HS-5 (cell line): ENCODE measurements around the gene FHIT.

Source experiments
- DNase-seq: peaks from one replicate; pipeline ENCODE4 v3.0.0-alpha.2; 2012; ENCODE audit warnings: low read depth

The FHIT gene

DNA sequence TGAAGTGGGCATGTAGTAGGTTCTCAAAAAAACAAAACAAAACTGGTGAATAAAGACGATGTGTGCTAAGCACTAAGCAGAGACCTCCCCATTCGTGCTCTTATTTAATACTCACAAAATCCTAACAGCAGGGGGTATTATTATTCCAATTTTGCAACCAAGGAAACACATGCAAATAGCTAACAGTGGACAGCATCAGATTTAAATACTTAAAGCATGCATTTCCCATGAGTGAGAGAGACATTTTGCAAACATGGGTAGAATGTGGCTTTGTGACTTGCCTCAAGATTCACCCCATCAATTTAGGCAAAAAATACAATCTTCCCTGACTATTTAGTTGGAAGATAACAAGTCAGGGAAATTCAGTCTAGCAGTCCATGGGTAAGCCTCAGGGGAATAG lies 1255.2 kb downstream of the FHIT start:
- no peak for DNase-seq

DNA sequence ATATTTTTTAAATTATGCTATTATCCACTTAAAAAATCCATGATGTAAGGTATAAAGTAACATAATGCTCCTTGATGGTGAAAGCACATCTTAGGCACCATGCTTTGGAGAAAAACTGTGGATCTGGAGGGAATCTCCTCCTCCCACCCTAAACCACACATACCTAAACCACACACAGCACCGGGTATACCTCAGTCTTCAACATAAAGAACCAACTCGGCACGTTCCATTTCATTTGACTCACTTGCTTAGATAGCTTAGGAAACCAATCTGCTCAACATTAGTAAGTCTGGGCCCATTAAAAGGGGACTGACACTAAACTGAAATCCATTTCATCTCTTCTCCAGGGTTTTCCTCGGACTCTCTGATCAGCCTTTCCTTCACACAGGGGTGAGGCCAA lies 1255.7 kb downstream of the FHIT start:
- no peak for DNase-seq

DNA sequence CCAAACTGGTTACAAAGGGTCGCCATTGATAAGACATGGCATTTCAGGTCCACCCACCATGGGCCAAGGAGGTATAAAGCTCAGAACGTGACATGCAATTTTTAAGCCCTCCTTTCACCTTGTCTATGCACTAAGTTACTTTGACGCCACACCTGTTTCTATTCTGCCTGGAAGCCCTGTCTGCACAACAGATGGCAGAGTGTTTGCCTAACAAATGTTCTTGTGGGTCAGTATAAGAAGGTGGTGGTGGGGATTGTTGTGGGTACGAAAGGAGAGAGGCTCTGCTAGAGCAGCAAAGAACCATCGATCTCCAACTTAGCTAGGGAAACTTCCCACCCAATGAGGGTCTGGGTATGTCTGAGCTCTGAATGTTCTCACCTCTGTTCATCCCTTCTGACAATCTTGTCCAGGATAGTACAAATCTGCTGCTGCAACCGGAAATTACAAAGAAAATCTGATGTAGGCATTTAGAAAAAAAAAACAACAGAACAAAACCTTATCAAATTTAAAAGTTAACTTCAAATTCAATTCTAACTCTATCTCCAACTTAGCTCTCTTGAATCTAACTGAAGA lies 1256.4 kb downstream of the FHIT start:
- DNase-seq: no peak

DNA sequence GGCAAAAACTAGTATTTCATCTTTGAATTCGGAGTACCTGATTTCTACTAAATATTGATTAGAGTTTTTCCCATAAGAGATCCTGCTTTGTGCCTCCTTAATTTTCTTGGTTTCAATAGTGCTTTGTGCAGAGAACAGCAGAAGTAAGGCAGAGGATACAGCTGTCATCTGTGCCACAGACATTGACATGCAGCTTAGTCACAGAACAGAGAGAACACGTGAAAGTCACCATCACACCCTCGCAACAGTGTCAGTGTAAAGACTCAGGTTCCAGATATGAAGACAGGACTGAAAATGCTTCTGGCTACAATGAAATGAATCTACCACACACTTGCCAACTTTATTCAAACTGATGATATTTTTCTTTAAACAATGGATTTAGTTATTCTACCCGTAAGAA lies 1258.7 kb downstream of the FHIT start:
- DNase-seq: no peak

DNA sequence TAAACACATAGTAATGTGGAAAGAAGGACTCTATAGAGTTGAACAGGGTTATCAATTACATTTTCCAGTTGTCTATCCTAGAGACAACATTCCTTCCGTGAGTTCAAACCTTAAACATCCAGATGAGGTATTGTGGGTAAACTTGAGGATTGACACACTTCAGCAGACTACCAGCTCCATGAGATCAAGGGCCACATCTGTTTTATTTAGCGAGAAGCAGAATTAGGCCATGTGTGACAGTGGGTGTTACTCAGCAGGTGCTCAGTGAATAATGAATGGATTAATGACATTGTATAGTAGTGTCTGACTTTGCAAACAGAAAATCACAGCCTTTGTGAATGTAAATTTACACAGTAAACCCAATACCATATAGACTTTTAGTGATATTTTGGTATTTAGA lies 1260.3 kb downstream of the FHIT start:
- DNase-seq: no peak

DNA sequence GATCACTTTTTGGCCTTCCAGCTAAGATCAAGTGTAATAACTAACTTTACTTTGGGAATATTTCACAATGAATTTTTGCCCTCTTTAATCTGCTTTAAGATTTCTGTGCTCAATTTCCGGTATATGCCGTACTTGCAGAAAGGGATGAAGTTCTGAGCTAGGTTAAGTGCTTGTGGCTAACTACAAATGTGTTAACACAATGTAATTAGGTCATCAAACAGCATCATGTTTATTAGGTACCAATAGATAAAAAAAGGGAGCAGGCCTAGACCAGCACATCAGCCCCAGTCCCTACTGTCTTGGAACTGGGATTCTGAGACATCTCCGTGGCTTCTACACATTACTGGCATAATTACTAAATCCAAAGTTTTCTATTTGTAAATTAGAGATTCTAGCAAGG lies 1268.7 kb downstream of the FHIT start:
- DNase-seq: no peak

DNA sequence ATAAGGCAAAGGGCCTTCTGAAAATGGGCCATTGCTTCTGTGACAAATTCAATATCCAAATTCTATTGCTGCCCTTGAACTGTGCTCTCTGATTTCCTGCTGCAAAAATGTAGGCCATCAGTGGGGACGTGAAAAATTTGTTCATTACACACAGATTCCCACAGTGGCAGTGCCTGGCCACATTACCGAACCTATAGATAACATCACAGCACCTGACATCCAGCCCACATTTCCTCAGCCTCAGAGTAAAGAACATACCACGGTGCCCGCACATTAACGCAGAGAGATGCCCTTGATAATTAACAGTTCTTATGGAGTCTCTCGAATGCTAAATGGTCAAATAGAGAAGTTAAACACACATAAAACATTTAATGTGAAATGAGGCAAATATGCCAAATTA lies 1269.9 kb downstream of the FHIT start:
- no peak for DNase-seq

DNA sequence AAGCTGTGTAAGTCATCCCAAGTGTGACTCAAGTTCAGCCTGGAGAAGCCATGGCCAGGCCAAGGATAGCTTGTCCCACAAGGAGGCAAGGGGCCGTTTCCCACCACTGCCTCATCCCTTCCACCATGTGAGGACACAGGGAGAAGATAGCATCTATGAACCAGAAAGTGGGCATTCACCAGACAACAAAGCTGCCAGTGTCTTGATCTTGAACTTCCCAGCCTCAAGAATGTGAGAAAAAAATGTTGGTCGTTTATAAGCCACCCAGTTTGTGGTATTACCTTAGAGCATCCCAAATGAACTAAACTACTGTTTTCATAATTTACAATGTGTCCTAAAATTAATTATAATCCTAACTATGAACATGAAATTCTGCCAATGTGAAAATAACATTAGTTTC lies 1270.7 kb downstream of the FHIT start:
- no peak for DNase-seq

DNA sequence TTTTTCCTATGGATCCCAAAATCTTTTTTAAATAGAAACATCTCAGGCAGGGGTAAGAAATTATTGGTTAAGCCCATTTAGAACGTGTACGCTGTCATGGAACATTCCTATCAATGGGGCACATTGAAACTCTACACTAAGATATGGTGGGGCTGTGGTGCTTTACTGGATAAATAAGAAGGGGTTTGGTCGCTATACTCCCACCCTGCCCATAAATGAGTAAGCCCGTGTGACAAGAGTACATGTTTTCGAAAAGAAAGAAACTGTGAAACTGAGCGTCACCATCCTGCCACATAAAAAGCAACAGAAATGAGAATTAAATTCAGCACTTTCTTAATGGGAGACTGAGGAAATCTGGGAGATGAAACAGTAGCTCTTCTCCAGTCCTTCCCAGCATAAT lies 1271.7 kb downstream of the FHIT start:
- DNase-seq: no peak

DNA sequence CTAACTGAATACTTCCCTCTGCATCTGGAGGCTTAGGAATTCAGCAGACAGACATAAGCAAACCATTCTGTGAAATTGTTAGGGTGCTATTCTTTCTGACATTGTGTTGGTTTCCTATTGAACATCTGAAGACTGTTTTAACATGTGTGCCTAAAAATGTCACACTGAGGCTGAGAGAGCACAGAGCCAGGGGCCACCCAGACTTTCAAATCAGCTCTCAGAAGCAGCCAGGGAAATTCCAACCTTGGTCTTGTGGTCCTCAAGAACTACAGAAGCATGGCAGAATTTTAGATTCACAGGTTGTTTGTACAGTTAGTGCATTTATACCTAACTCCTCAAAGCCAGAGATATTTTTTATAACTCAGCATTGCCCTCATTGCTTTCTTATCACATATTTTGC lies 1272.3 kb downstream of the FHIT start:
- no peak for DNase-seq

DNA sequence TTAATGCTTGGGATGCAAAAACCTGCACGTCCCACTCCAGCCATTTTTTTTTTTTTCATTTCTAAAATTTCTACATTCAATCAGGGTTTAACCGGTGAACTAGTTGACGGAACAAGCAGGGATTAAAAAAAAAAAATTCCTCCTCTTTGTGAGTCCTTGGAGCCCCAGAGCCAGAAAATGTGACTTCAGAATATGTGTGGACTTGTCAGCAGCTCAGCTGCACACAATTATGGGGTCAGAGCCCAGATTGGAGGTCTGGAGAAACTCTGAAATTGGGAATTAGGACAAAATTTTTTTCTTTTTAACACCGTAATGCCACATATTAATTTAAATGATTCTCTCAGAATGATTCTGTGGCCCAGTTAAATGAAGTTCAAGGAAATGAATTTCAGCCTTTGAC lies 1280.5 kb downstream of the FHIT start:
- no peak for DNase-seq

DNA sequence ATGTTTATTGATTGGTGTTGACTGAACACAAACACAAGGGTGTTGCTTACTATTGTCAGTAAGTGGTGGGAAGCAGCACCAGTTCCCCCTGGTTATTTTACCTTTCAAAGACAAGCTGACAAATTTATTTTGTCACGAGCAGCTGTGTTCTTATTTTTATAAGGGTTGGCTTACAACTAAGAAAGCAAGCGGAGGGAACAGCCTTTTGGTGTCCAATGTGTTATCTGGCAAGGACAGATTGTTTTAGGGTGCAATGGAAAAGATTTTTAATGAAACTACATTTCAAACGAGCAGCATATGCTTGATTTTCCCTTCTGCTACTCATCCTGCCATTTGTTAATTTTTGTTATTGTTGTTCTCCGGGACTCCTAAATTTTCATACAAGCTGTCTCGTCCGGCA lies 1280.9 kb downstream of the FHIT start:
- DNase-seq: no peak

DNA sequence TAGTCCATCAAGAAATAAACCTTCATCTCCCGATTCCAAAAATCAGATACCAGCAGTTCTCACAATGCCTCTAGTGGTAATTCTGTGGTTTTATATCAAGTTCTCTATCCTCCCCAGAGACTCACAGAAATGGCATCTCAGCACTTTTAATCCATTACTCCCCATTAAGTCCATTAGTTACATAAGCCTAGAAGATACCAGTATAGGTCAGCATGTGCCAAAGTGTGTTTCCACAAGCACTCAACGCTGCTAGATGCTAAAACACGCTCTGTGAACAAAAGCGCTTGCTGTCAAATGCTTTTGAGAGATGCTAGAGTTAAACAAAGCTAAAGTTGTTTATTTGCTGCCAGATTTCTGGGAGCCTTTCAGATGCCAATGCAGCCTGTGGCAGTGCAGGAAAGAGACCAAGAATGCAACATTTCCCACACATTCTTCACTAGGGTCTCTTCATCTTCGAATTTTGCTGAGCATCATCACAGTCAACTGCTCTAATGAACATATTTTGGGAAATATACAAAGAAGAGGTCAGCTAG lies 1282.7 kb downstream of the FHIT start:
- no peak for DNase-seq

DNA sequence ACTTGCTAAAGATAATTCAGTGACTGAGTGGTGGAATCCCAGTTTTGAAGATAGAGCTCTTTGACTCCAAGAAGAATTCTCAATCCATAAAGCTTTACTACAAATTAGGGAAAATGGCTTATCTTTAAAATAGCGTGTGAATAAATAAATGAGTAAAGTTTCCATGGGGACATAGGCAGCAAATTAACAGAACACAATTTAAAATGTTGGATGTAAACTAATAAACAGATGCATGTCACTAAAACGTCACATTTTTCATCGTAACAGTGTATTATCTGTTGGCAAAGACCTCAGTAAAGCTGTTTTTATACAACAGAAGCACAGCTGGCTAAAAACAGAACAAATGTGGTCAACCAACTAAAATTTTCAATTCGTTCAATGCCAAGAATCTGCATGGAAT lies 1287.6 kb downstream of the FHIT start:
- DNase-seq: no peak

DNA sequence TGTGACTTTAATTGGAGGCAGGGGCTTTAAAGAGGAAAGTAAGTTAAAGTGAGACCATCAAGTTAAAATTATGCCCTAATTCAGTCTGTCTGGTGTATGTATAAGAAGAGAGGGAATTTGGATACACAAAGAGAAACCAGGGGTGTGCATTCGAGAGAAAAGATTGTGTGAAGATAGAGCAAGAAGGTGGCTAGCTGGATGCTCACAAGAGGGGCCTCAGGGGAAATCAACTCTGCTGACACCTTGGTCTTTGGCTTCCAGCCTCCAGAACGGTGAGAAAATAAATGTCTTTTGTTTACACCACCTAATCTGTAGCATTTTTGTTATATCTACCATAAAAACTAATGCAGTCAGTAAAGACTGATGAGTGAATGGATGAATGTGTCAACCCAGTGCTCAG lies 1294.1 kb downstream of the FHIT start:
- DNase-seq: no peak

DNA sequence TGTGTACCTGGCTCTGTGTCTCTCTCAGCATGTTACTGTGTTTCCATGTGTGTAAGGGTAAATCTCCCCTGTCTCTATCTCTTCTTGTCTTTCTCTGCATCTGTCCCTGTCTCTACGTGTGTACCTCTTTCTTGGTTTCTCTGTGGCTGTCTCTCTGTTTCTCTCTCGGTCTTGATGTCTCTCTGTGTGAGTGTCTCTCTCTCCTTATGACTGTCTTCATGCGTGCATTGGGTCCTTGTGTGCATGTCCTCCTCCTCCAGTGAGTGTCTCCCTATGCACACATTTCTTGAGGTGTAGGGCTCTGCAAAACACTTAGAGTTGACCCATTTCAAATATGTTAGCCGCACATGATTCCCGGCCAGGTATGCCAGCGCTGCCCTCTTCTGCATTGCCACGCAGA lies 1298.1 kb downstream of the FHIT start:
- no peak for DNase-seq

DNA sequence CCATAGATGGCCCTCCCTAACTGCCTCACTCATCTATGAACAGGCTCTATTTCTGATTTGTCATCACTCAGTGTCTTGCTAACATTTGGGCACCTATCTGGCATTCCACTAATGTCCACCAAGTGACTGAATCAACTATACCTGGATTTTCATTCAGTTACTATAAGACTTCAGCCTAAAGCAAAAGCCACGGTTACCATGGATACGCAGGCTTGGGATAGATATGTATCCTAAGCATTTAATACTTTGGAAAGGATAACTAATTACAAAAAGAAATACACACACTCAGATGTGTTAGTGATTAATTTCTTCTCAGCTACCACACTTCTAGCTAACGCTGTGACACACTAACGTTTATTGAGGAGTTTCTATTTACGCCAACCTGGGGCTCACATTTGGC lies 1301.9 kb downstream of the FHIT start:
- DNase-seq: no peak

DNA sequence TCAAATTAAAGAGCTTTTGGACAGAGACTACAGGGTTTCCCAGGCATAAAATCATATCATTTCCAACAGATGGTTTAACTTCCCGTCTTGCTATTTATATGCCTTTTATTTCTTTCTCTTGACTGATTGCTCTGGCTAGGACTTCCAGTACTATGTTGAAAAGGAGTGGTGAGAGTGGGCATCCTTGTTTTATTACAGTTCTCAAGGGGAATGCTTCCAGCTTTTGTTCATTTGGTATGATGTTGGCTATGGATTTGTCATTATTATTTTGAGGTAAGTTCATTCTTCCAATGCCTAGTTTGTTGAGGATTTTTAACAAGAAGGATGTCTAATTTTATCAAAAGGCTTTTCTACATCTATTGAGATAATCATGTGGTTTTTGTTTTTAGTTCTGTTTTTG lies 1304.9 kb downstream of the FHIT start:
- DNase-seq: no peak

DNA sequence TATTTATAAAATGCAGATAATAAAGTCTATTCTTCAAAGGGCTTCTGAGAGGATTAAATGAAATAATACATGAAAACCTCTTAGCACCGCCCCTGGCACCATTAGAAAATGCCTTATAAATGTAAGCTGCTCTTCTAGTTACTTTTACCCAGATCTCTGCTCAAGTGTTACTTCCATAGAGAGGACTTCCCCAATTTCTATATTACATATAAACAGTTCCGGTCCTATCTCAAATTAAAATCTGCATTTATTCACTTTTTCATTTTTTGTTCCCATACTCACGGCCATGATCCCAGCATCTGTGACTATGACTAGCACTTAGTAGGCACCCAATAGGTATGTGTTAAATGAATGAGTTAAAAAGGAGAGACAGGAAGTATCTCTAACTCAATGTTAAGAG lies 1310.5 kb downstream of the FHIT start:
- no peak for DNase-seq

DNA sequence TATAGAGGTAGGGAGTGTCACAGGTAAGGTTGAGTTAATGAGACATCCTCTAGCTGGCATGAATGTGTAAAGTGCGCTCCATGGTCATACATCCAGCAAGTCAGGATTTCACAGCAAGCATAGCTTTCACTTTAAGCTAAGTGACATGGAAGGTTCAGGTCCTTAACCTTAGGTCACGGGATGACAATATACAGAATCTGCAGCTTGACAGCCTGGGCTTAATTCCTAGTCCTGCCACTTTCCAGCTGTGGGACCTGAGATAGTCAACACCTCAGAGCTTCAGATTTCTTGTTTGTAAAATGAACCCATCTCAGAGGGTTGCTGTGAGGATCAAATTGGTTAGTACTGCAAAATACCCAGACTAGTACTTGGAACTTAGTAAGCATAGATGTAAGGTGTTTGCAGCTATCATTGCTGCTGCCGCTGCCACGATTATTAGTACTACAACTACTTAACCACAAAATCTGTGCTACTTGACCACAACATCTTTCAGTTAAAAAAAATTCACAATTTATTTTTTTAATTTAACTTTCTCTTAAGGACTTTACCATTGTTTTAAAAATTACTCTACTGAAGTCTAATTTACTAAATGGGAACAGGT lies 1311.3 kb downstream of the FHIT start:
- no peak for DNase-seq

DNA sequence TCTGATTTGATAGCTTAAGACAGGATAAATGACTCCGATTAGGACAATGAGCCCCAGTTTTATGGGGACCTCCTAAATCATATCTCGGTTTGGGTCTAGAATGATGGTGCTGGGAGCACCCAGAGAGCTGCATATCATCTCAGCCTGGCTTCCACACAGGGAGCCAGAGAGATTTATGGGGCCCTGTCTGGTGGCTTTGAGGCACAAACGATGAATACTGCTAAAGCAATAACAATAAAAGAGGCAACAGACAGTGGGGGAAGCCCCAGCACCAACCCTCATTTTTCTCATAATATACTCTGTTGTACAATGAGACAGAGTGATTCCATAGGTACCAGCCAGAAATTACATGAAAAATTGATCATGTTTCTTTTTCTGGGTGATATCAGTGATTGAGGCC lies 1312.4 kb downstream of the FHIT start:
- DNase-seq: no peak

DNA sequence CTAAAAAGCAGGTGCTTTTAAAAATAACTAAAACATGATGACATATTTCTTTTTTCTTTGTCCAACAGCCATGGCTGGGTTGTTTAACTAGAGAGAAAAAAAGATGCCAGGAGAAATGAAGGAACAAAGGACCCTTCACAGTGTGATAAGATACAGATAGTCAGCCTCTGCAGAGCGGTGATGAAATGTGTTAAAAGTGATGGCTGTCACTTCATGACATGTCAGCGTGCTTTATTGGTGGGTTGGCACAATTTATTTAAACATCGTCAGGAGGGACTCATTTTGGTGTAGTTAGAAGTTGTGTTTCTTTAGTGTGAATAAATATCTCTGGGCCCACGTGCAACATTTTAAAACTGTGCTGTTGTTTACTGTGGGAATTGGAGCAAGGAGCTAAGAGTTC lies 1314.1 kb downstream of the FHIT start:
- no peak for DNase-seq

DNA sequence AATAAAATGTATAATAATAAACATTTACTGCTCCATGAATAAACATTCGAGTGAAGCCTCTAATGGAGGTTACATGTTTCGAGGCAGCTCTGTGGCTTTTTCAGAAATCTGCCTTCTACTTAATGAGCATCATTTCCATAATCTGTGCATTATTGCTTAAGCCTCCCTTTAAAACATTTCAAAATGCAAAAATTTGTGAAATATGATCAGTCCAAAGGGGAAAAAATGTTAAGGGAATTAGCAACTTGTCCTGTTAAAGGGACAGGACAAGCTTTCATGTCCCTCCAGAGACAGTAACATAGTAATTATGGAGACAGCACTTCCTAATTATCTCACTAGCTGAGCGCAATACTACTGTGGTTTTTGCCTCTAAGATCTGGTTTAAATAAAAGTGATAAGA lies 1314.8 kb downstream of the FHIT start:
- DNase-seq: no peak

DNA sequence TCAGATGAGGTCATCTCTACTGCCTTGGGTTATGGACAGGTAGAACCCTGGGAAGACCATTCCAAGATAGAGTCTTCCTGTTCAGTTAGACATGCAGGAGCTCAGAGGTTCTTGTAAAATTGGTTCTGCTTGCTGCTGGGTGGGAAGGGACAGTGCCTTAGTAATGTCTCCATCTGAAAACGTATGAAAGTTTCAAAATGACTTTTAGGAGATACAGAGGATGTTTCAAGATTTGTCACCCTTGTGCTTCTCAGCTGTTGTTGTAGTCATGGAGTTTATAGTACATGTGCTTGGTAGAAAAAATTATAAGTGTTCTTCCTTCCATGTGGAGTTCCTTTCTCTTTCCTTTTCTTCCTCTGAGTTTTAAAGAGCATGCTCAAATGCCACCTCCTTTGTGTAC lies 1316.2 kb downstream of the FHIT start:
- DNase-seq: no peak
